ENCODE measurements around the gene C3orf18.

Gene C3orf18

GRCh38 chr3:50531201-50531600, 36.3 kb downstream of the C3orf18 start:
- TF ChIP-seq CTCF (conservative IDR thresholded peaks at IDR 0.05; ENCODE audit: low read depth) = no peak
- POLR2A ChIA-PET (ENCODE audit: low non-redundant PET) = no interaction called here
- CTCF ChIA-PET = no interaction called here
- no peak for DNase-seq (ENCODE audit: low spot score)
- H3K27ac ChIP-seq = no peak overlapping the region

- no peak for TF ChIP-seq CTCF (conservative IDR thresholded peaks at IDR 0.05; ENCODE audit: low read depth)
- CTCF ChIA-PET = no interaction called here
- POLR2A ChIA-PET (ENCODE audit: low non-redundant PET) = no interaction called here
- DNase-seq (ENCODE audit: low spot score) = no peak
- no peak overlapping the region for H3K27ac ChIP-seq
Observed at GRCh38 chr3:50530001-50530970, 37.3 kb downstream of the C3orf18 start.

GRCh38 chr3:50525987-50526386, 41.6 kb downstream of the C3orf18 start:
- TF ChIP-seq CTCF (conservative IDR thresholded peaks at IDR 0.05; ENCODE audit: low read depth) = no peak
- ChIA-PET POLR2A (ENCODE audit: low non-redundant PET) (no interaction called here), CTCF (no interaction called here)
- DNase-seq (ENCODE audit: low spot score) = peak; percentile 78
- H3K27ac ChIP-seq = no peak overlapping the region

GRCh38 chr3:50525191-50525910, 42.2 kb downstream of the C3orf18 start:
- ChIA-PET POLR2A (ENCODE audit: low non-redundant PET) (no interaction called here), CTCF (no interaction called here)
- no peak overlapping the region for H3K27ac ChIP-seq
- DNase-seq (ENCODE audit: low spot score) = no peak
- no peak for TF ChIP-seq CTCF (conservative IDR thresholded peaks at IDR 0.05; ENCODE audit: low read depth)

GRCh38 chr3:50524746-50525145, 42.8 kb downstream of the C3orf18 start:
- ChIA-PET CTCF (no interaction called here), POLR2A (ENCODE audit: low non-redundant PET) (no interaction called here)
- TF ChIP-seq CTCF (conservative IDR thresholded peaks at IDR 0.05; ENCODE audit: low read depth) = no peak
- DNase-seq (ENCODE audit: low spot score) = no peak
- H3K27ac ChIP-seq = no peak overlapping the region

GRCh38 chr3:50523279-50523811, 44.2 kb downstream of the C3orf18 start:
- DNase-seq (ENCODE audit: low spot score) = no peak
- ChIA-PET CTCF (interaction anchor here (1.1 kb wide), 2 partner anchors 19 to 88 kb away, joined by 5 read pairs; partner anchors contain the start of gene CISH), POLR2A (ENCODE audit: low non-redundant PET) (no interaction called here)
- no peak for TF ChIP-seq CTCF (conservative IDR thresholded peaks at IDR 0.05; ENCODE audit: low read depth)
- no peak overlapping the region for H3K27ac ChIP-seq

All from RWPE1 (cell line).